Measurements from ENCODE around the gene CALHM3.

- TF ChIP-seq CTCF (IDR thresholded peaks at IDR 0.05) (no peak), POLR2A (IDR thresholded peaks at IDR 0.05) (no peak)
These were observed 45.2 kb downstream of the CALHM3 start for GRCh38 chr10:103433858-103434257.
